Activated naive CD4-positive, alpha-beta T cell treated with anti-CD3 and anti-CD28 coated beads for 36 hours (primary cell): ENCODE data around the gene APBB2. TPM values are rescaled to one million over a fixed set of nuclear protein-coding genes. Genes with fewer than 3 reads are reported as not detected.

Experiments used
- CTCF ChIA-PET: fragments of 350-600 bp; sonication (Branson Sonifier 250); formaldehyde crosslinking; loops from one replicate; lab custom pipeline; 2021; ENCODE audit warnings: antibody characterized with exemption; lab: Charles Lee
- DNase-seq: peaks from one replicate; pipeline ENCODE4 v3.0.0-alpha.2; 2020
- H3K27ac Mint-ChIP-seq: one replicate; pipeline ENCODE4 v1.8.0; 2021; ENCODE audit warnings: mild to moderate bottlenecking, mixed read lengths
- H3K27me3 Mint-ChIP-seq: one replicate; pipeline ENCODE4 v1.8.0; 2021; ENCODE audit warnings: low read depth, mixed read lengths
- H3K36me3 Mint-ChIP-seq: one replicate; pipeline ENCODE4 v1.8.0; 2021; ENCODE audit warnings: low read depth, mixed read lengths
- H3K4me1 Mint-ChIP-seq: one replicate; pipeline ENCODE4 v1.8.0; 2021; ENCODE audit warnings: low read depth, mixed read lengths
- H3K4me3 Mint-ChIP-seq: one replicate; pipeline ENCODE4 v1.8.0; 2021; ENCODE audit warnings: mild to moderate bottlenecking, moderate library complexity, mixed read lengths
- H3K9me3 Mint-ChIP-seq: one replicate; pipeline ENCODE4 v1.8.0; 2021; ENCODE audit warnings: mixed read lengths
- intact Hi-C: fragments of 100-400 bp; cut with micrococcal nuclease; formaldehyde crosslinking; loops from one replicate; pipeline ENCODE4 v1.15.1; 2023
- total RNA-seq, 2 experiments: library from RNA; stranded (reverse); gene quantifications; one replicate each; pipeline ENCODE4 v1.2.3, GENCODE V29; 2021

APBB2 gene
- total RNA-seq, 2 experiments from 2014 or later = 4.5 to 4.8 TPM

DNA sequence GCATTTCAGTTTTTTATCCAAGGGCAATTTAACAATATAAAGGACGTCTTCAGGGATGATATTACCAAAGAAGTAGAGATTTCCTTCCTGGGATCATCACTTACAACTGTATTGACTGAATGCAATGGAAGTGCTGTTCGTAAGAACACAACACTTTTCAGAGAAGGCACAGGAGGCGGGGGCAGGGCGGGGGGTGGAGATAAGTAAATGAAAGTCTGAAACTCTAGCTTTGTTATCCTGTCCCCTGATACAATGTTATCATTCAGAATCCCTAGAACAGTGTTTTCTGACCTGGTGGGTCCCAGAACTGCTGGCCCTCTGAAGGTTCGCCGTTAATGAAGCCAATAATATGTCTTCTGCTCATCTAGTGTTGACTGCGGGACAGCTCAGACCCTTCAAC, 340.0 kb downstream of the APBB2 start:
- Mint-ChIP-seq H3K4me3 (no peak overlapping the region), H3K9me3 (no peaks in the 10 kb centered on the region), H3K36me3 (no peaks in the 10 kb centered on the region), H3K27me3 (no peaks in the 10 kb centered on the region), H3K4me1 (no peaks in the 10 kb centered on the region), H3K27ac (no peak overlapping the region)
- intact Hi-C loops = no loop called here
- no peak for DNase-seq
- CTCF ChIA-PET = no interaction called here

DNA sequence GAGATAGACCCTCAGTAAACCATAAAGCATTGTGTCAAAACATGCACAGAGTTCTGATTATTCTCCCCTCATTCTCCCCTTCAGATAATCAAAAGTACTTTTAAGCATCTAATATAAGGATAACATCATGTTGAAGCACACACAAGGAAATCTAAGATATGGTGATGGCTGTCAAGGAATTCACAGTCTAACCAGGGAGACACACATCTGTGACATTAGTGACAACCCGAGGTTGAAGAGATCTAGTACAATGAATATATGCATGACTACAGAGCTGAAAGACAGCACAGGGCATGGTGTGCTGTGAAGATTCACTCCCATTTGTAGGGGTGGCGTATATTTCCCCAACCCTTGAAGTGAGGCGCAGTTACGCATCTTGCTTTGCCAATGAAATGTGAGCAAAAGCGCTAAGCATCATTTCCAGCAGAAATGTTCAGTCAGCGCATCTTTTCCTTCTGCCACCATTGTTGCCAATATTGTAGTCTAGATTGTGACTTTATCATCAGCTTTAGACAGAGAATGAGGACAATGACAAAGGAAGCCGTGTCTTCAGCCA, 342.6 kb downstream of the APBB2 start:
- no peak overlapping the region for H3K4me3 Mint-ChIP-seq
- no peaks in the 10 kb centered on the region for H3K4me1 Mint-ChIP-seq
- intact Hi-C loops = no loop called here
- no peaks in the 10 kb centered on the region for H3K36me3 Mint-ChIP-seq
- CTCF ChIA-PET = no interaction called here
- H3K27me3 Mint-ChIP-seq = no peaks in the 10 kb centered on the region
- no peaks in the 10 kb centered on the region for H3K9me3 Mint-ChIP-seq
- H3K27ac Mint-ChIP-seq = no peak overlapping the region
- DNase-seq = no peak

DNA sequence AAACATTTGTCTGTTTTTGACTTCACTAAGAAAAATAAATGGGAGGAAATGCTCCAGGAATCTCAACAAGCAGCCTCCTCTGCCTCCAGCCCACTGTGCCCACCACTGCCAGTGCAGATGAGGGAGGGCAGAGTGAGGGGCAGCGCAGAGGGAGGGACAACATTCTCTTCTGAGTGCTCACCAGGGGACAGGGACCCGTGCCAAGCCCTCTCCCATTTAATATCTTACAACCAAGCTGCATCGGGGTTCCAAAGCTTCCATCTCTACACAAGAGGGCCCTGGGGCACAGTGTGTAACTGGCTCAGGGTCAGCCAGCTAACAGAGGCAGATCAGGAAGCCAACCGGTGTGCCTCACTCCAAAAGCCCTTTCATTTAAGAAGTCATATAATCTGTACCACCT, 344.2 kb downstream of the APBB2 start:
- no peak overlapping the region for H3K27ac Mint-ChIP-seq
- CTCF ChIA-PET = no interaction called here
- no peak for DNase-seq
- no peaks in the 10 kb centered on the region for H3K9me3 Mint-ChIP-seq
- intact Hi-C loops = no loop called here
- no peaks in the 10 kb centered on the region for H3K36me3 Mint-ChIP-seq
- no peaks in the 10 kb centered on the region for H3K27me3 Mint-ChIP-seq
- H3K4me3 Mint-ChIP-seq = no peak overlapping the region
- no peaks in the 10 kb centered on the region for H3K4me1 Mint-ChIP-seq

DNA sequence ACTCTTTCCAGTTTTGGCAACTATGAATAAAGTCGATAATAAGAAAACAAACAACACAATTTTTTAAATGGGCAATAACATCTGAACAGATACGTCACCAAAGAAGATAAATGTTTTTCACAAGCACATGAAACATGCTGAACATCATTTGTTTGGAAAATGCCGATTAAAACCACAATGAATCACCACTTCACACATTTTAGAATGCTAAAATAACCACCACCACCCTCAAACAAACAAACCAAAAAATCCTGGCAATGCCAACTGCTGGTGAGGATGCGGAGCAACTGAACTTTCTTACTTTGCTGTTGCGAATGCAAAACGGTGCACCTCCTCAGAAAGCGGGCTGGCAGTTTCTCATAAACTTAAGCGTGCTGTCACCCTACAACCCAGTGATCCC, 348.6 kb downstream of the APBB2 start:
- CTCF ChIA-PET = no interaction called here
- H3K27ac Mint-ChIP-seq = no peak overlapping the region
- H3K9me3 Mint-ChIP-seq = no peaks in the 10 kb centered on the region
- no peak overlapping the region for H3K4me3 Mint-ChIP-seq
- no peaks in the 10 kb centered on the region for H3K27me3 Mint-ChIP-seq
- H3K36me3 Mint-ChIP-seq = no peaks in the 10 kb centered on the region
- H3K4me1 Mint-ChIP-seq = no peaks in the 10 kb centered on the region
- intact Hi-C loops = no loop called here
- DNase-seq = no peak

DNA sequence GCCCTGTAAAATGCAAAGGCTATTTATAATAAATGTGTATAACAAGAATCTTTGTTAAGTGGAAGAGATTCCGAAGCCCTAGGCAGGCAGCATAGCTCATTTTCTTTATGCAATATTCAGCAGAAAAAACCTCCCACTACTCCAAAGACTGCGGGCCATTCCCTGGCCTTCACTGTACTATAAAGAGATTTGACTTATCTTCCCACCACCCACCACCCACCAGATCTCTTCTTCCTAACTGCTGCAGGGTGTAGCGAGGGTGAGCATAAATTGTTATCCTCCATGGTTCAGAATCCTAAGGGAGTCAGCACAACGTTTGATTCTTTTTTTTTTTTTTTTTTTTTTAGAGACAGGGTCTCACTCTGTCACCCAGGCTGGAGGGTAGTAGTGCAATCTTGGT, 349.8 kb downstream of the APBB2 start:
- CTCF ChIA-PET = interaction anchor here (1.3 to 1.4 kb wide), 2 partner anchors 21 to 32 kb away, joined by 3 read pairs; no protein-coding TSS in a partner anchor
- no peak for DNase-seq
- Mint-ChIP-seq H3K27me3 (peaks cover 4% of the 10 kb centered on the region), H3K4me3 (no peak overlapping the region), H3K36me3 (no peaks in the 10 kb centered on the region), H3K27ac (no peak overlapping the region), H3K9me3 (no peaks in the 10 kb centered on the region), H3K4me1 (no peaks in the 10 kb centered on the region)
- intact Hi-C loops = no loop called here

DNA sequence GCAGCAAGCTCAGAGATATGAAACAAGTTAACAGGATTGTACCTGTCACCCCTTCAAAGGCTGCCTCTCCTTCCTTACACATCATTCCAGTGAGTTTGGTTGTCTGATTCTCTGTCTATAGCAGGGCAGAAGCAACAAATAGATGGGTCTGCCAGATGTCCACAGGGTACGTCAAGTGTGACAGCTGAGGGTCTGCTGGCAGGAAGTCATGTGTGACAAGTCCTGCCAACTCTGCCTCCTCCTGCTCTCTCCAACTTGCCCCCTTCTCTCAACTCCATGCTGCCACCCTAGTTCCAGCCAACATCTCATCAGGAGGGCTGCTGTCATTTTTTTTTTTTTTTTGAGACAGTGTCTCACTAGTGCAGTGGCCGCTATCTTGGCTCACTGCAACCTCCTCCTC, 355.4 kb downstream of the APBB2 start:
- no peak overlapping the region for H3K4me3 Mint-ChIP-seq
- H3K27me3 Mint-ChIP-seq = peaks cover 39% of the 10 kb centered on the region

DNA sequence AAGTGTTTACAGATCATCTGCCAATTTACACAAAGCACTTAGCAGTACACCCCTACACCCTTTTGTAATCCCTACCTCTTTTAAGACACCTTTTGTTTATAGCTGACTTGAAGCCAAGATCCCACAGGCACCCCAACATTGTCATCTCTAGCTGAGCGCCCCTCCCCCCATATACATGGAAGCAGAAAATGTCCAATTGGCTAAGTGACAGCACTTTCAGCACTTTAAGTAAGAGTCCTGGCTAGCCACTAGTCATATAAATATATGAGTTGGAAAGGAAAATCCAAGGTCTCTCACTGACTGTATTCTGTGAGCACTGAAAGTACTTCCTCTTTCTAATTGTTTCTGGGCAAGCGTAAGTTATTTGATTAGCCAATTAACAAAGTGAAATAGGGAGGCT, 356.4 kb downstream of the APBB2 start:
- H3K36me3 Mint-ChIP-seq = no peaks in the 10 kb centered on the region
- no peak overlapping the region for H3K27ac Mint-ChIP-seq
- CTCF ChIA-PET = interaction anchor here (1.7 kb wide), 1 partner anchor 40 kb away, joined by 5 read pairs; no protein-coding TSS in a partner anchor
- no peak for DNase-seq
- intact Hi-C loops = no loop called here
- no peaks in the 10 kb centered on the region for H3K9me3 Mint-ChIP-seq
- H3K27me3 Mint-ChIP-seq = peaks cover 47% of the 10 kb centered on the region
- peaks cover 3% of the 10 kb centered on the region for H3K4me1 Mint-ChIP-seq
- H3K4me3 Mint-ChIP-seq = no peak overlapping the region

More for the DNA sequence above, 355.4 kb downstream of the APBB2 start:
- CTCF ChIA-PET = interaction anchor here (0.6 to 1.7 kb wide), 2 partner anchors 39 to 75 kb away, joined by 3 to 5 read pairs; no protein-coding TSS in a partner anchor
- Mint-ChIP-seq H3K27ac (no peak overlapping the region), H3K36me3 (no peaks in the 10 kb centered on the region), H3K9me3 (no peaks in the 10 kb centered on the region), H3K4me1 (peaks cover 3% of the 10 kb centered on the region)
- no peak for DNase-seq
- intact Hi-C loops = no loop called here

DNA sequence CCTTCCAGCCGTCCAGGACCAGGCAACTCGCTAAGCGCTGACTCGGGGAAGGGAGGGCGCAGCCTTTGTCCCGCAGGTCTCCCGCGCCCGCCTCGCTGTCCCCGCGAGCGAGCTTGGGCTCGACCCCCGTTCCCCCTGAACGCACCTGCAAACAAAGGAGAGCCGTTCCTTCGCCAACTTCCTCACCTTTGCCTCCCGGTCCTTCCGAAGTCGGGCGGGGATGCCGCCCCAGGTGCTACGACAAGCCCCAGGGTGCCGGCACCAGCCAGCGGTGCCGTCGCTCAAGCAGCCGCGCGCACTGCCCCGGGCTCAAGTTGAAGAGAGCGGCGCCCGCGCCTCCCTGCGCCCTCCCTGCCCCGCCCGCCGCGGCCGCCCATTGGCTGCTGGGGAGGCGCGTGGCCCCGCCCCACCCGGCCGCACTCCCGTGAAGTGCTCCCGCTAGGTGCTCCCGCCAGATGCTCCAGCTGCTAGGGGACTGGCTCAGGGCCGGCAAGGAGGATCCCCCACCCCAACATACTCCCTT, 357.4 kb downstream of the APBB2 start:
- Mint-ChIP-seq H3K27ac (no peak overlapping the region), H3K27me3 (peaks cover 50% of the 10 kb centered on the region), H3K4me3 (peak overlapping the region; percentile 65), H3K4me1 (peaks cover 3% of the 10 kb centered on the region), H3K36me3 (no peaks in the 10 kb centered on the region), H3K9me3 (no peaks in the 10 kb centered on the region)
- DNase-seq = peak; percentile 62
- intact Hi-C loops = loop anchor here (1.0 kb wide), 1 partner anchor 13 kb away; no protein-coding TSS in a partner anchor
- CTCF ChIA-PET = interaction anchor here (0.6 kb wide), 1 partner anchor 55 kb away, joined by 3 read pairs; no protein-coding TSS in a partner anchor

DNA sequence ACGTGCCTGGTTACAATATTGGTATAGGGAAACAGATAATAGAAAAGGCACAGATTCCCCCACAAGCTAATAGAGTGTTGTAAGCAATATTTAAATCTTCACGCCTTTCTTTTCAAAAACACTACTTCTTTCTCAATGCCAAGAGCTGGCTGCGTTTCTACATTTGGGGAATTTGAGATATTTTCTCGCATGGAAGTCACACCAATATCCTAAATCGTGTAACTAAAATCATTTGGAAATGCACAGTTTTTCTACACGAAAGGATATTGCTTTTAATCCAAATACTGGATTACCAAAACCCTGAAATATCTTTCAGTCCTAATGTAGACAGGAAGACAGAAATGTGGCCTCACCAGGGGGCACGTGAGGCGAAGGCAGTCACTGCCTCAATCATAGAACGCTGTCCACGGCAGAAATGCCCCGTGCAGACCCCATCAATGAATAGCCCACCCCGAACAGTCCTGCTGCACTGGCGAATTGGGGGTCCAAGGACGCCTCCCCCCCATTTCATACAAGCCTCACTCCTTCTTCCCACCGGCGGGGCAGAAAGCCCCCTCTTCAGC, 358.0 kb downstream of the APBB2 start:
- peak overlapping the region; percentile 65 for H3K4me3 Mint-ChIP-seq
- CTCF ChIA-PET = interaction anchor here (0.6 to 2.9 kb wide), 4 partner anchors 13 to 68 kb away, joined by 3 to 8 read pairs (median 4); no protein-coding TSS in a partner anchor
- H3K9me3 Mint-ChIP-seq = no peaks in the 10 kb centered on the region
- intact Hi-C loops = loop anchor here (1.0 kb wide), 1 partner anchor 12 kb away; no protein-coding TSS in a partner anchor
- H3K36me3 Mint-ChIP-seq = no peaks in the 10 kb centered on the region
- no peak overlapping the region for H3K27ac Mint-ChIP-seq
- H3K4me1 Mint-ChIP-seq = peaks cover 3% of the 10 kb centered on the region
- peaks cover 50% of the 10 kb centered on the region for H3K27me3 Mint-ChIP-seq
- DNase-seq = no peak

DNA sequence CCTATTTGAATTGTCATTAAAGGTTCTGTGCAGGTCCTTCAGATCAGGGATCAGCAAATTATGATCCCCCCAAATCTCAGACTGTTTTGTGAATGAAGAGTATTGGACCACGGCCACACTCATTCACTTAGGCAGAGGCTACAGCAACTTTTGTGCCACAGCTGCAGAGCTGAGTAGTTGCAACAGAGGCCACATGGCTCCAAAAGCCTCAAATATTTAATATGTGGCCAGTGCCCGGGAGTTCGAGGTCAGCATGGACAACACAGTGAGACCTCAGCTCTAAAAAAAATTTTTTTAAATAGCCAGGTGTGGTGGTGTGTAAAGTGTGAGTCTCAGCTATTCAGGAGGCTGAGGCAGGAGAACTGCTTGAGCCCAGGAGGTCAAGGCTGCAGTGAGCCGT, 363.8 kb downstream of the APBB2 start:
- no peaks in the 10 kb centered on the region for H3K9me3 Mint-ChIP-seq
- no peak for DNase-seq
- peaks cover 29% of the 10 kb centered on the region for H3K27me3 Mint-ChIP-seq
- CTCF ChIA-PET = interaction anchor here (0.9 kb wide), 1 partner anchor 9 kb away, joined by 3 read pairs; no protein-coding TSS in a partner anchor
- H3K36me3 Mint-ChIP-seq = no peaks in the 10 kb centered on the region
- H3K4me3 Mint-ChIP-seq = no peak overlapping the region
- intact Hi-C loops = no loop called here
- H3K27ac Mint-ChIP-seq = no peak overlapping the region
- no peaks in the 10 kb centered on the region for H3K4me1 Mint-ChIP-seq

DNA sequence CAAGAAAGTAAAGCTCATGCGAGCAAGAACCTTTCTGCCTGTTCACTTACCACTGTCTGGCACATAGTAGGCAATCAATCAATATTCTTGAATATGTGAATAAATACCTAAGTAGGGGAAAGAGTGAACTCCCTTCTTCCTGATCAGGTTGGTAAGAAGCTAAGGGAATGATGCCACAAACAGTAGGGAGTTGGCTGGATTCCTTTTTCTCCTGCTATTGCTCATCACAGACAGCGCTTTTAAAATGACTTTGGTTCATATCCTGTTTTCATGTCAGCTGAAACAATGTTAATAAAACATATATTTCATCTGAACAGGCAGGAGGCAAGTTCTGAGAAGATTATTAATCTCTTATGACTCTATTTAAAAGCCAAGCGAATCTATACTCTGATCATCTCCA, 365.4 kb downstream of the APBB2 start:
- no peaks in the 10 kb centered on the region for H3K4me1 Mint-ChIP-seq
- no peaks in the 10 kb centered on the region for H3K36me3 Mint-ChIP-seq
- intact Hi-C loops = loop anchor here (10.0 kb wide), 1 partner anchor 366 kb away; the partner anchor contains the start of gene APBB2
- no peak overlapping the region for H3K27ac Mint-ChIP-seq
- no peak overlapping the region for H3K4me3 Mint-ChIP-seq
- CTCF ChIA-PET = interaction anchor here (1.2 kb wide), 2 partner anchors 78 to 113 kb away, joined by 3 to 4 read pairs; no protein-coding TSS in a partner anchor
- peaks cover 16% of the 10 kb centered on the region for H3K27me3 Mint-ChIP-seq
- no peaks in the 10 kb centered on the region for H3K9me3 Mint-ChIP-seq
- no peak for DNase-seq

DNA sequence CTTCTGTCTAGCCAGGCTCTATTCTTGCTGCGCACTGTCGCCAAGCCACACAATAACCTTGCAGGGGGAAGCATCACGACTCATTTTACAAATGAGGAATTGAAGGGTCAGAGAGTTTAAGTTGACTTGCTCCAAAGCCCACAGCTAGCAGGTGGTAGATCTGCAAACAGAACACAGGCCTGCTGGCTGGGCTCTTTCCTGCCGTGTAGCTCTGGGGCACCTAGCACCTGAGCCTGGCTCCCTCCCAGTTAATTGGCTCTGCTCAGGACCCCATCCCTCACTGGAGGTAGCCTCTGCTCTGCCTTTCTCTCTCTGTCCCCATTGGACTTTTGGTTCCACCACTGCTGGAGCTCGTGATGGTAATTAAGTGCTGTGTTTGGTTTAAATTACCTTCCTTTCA, 366.1 kb downstream of the APBB2 start:
- no peak for DNase-seq
- peaks cover 12% of the 10 kb centered on the region for H3K27me3 Mint-ChIP-seq
- H3K36me3 Mint-ChIP-seq = no peaks in the 10 kb centered on the region
- CTCF ChIA-PET = interaction anchor here (1.2 kb wide), 1 partner anchor 79 kb away, joined by 3 read pairs; no protein-coding TSS in a partner anchor
- no peaks in the 10 kb centered on the region for H3K4me1 Mint-ChIP-seq
- no peak overlapping the region for H3K27ac Mint-ChIP-seq
- H3K9me3 Mint-ChIP-seq = no peaks in the 10 kb centered on the region
- no peak overlapping the region for H3K4me3 Mint-ChIP-seq
- intact Hi-C loops = loop anchor here (10.0 kb wide), 1 partner anchor 367 kb away; the partner anchor contains the start of gene APBB2
